Left ventricle myocardium superior (tissue), 1 donor: ENCODE measurements around the gene FNBP1L. TPM values are rescaled to one million over a fixed set of nuclear protein-coding genes. Genes with fewer than 3 reads are reported as not detected.

Source experiments
- ATAC-seq: fragments of 200-7000 bp; cut with Tn5 transposase; one replicate; pipeline ENCODE4 v1.9.1; 2020; ENCODE audit warnings: mild to moderate bottlenecking, moderate library complexity
- DNase-seq: peaks from one replicate; pipeline ENCODE4 v3.0.0-alpha.2; 2020
- intact Hi-C: fragments of 100-400 bp; cut with micrococcal nuclease; formaldehyde crosslinking; loops from one replicate; pipeline ENCODE4 v1.11.0; 2022
- long read RNA-seq: library from polyadenylated mRNA; unstranded; transcript quantifications from one replicate; pipeline ENCODE4 v2.0.0, GENCODE V29; 2021
- total RNA-seq: library from RNA; stranded (reverse); fragmentation: NEBNext Ultra II Directional; extraction: Animal tissue kit (Norgen Biotek cat#: 25700); gene quantifications from one replicate; pipeline ENCODE4 v1.2.1, GENCODE V29; 2021
- donor health status: DM: no; HTN: yes; CAD: no; lungs with severe emphysema.

The FNBP1L gene
- 23.6 TPM for total RNA-seq
- long read RNA-seq, full-length matches to known transcripts, result 35 of 40 reads
- long read RNA-seq, partial matches to known transcripts, result 1 of 40 reads
- long read RNA-seq, other reads (novel, unspliced or antisense), result 4 of 40 reads

DNA sequence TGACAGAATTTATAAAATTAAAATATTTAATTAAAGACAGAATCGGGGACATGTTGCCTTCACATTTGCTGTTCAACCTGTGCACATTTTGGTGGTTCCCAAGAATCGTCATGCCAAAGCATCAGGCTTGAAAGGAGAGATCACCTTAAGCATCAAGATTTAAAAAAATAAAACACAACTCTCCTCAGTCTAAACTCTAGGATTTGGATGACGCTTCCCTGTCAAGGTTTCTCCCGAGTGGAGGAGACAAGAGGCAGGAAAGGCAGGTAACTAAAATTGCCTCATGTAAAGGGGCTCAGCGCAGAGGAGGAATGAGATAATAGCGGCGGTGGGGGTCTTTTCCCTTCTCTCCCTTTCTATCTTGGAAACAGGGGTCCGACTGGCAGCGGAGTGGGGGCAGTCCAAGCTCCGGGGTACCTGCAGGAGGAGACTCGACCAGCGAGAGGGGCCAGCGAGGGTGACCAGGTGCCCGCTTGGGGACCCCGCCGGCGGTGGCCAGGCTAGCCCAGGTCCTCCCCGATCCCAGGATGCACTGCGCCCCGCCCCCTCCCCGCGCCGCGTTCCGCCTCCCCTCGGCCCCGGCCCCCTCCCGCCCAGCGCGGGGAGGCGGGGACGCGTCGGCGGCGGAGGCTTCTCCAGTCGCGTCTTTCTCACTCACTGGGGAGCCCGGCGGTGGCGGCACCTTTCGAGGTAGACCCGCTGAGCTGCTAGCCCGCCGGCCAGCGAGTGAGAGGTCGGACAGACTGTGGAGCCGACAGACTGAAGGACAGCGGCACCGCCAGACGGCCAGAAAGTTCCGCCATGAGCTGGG lies at the start of gene FNBP1L:
Gene FNBP1L (plus strand): TSS at position 638 of the 811 bp plus-strand sequence. CDS start 164 bp downstream, at position 802.
- intact Hi-C loops, result loop anchor here (10.0 kb wide), 1 partner anchor 117 kb away; no protein-coding TSS in a partner anchor
- peak; percentile 88 for DNase-seq
- ATAC-seq, result peak; percentile 98

DNA sequence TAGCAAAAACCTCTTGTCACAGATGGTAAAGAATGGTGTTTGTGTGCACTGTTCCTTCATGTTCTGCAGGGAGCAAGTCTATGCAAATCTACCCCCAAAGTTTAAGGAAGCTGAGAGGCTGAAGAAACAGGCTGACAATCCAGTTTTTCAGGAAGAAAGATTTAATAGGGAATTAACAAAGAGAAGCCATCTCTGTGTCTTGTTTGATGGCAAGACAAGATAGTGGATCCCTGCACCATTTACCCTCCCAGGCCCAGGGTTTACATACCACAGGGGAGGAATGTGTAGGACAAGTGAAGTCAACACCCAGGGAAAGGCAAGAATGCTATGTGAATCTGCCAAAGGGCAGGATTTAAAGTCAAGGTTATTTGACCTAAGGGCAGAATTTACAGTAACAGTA lies 48.1 kb upstream of the FNBP1L start:
- ATAC-seq (no peak), DNase-seq (no peak)
- intact Hi-C loops, result no loop called here

DNA sequence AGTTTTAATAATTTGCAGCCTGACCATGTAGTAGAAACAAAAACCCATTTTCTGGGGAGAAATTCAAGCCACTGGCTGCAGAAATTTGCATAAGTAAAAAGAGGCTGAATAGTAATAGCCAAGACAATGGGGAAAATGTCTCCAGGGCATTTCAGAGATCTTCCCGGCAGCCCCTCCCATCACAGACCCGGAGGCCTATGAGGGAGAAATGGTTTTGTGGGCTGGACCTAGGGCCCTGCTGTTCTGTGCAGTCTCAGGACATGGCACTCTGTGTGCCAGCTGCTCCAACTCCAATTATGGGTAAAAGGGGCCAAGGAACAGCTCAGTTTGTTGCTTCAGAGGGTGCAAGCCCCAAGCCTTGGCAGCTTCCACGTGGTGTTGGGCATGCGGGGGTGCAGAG lies 39.7 kb upstream of the FNBP1L start:
- DNase-seq, result no peak
- intact Hi-C loops, result no loop called here
- ATAC-seq, result no peak

DNA sequence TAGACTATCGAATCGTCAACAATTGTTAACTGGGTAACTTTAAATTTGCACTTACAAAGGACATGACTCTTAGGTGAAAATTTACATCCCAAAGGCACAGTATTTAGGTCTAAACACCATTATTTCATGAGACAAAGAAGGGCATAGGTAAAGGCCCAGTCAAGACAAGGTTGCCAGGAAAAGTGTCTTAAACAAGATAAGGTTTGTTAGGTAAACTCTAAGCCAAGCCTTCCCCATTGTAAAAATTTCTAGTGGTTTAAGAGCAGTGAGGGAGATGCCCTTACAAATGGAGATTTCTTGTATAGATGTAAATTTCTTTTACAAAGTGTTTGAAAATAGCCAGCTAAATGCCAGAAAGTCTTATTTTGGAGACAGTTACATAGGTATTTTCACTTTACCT lies 36.9 kb upstream of the FNBP1L start:
- DNase-seq (no peak), ATAC-seq (no peak)
- intact Hi-C loops, result no loop called here

DNA sequence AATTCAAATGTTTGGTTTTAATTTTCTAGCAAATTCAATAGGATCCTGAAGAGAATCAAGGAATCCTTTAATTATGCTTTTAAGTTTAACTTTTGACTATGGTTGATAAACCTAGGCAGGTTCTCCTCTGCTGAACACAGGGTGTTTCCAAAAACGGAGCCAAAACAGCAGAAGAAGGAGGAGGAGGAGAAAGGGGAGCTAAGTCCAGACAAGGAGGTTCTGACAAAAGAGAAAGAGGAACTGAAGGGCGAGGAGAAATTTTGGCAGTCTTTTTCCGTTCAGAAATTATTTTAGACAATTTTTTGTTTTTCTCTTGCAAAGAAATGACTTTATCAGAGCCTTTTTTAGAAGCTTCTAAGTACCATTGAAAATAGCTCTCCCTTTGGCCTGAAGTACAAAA lies 33.2 kb upstream of the FNBP1L start:
- intact Hi-C loops, result no loop called here
- ATAC-seq, result peak; percentile 32
- no peak for DNase-seq

DNA sequence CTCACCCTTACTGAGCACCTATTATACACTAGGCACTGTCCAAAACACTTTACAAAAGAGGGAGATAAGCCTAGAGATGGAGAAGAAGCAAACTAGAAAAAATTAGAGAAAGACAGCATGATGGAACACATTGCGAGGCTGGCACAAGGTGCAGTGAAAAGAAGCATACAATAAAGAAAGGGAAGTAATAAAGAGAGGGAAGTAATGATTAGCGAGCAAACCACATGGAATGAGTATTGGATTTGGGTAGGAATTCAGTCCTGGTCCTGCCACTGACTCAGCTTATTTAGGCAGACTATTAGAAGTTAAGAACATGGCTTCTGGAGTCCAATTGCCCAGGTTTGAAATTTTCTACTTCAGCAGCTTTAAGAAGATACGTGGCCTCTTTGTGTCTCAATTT lies 32.6 kb upstream of the FNBP1L start:
- ATAC-seq (no peak), DNase-seq (no peak)
- intact Hi-C loops, result no loop called here

DNA sequence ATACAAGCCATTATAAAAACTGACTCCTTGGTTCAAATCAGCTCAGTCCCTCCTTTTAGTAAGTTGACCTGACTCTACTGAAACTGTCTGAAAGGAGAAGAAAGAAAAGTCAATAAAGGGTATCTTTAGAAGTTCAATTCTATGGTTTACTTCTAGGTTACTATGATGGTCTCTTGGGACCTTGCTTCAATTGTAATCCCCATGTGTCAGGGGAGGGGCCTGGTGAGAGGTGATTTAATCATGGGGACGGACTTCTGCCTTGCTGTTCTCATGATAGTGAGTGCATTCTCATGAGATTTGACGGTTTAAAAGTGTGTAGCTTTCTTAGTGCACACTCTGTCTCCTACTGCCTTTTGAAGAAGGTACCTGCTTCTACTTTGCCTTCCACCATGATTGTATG lies 31.7 kb upstream of the FNBP1L start:
- DNase-seq (no peak), ATAC-seq (no peak)
- intact Hi-C loops, result no loop called here

DNA sequence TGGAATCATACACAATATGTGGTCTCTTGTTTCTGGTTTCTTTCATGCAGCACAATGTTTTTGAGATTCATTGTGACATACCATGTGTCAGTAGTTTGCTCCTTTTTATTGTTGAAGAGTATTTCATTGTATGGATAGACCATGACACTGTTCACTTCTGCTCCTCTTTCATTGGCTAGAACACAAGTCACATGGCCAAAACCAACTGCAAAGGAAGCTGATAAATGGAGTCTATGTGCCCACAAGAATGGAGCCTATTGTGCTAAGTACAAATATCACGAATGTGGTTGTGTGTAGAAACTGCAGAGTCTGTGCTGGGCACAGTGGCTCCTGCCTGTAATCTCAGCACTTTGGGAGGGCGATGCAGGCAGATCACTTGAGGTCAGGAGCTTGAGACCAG lies 28.6 kb upstream of the FNBP1L start:
- intact Hi-C loops, result no loop called here
- no peak for DNase-seq

DNA sequence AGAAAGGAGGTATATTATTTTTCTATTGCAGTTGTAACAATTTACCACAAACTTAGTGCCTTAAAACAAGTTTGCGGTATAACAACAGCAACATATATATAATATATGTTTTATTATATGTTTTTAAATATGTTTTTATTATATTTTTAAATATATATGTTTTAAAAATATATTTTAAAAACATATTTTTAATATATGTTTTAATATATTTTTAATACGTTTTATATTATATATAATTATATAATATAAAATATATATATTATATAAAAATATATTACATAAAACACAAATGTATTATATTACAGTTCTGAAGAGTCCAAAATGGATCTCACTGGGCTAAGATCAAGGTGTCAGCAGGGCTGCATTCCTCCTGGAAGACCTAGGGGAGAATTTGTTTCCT lies 27.5 kb upstream of the FNBP1L start:
- DNase-seq (no peak), ATAC-seq (no peak)
- intact Hi-C loops, result no loop called here

More for the DNA sequence above, 28.6 kb upstream of the FNBP1L start:
- no peak for ATAC-seq

GRCh38 chr1:93426181-93426580 lies 21.7 kb upstream of the FNBP1L start:
- no peak for DNase-seq
- ATAC-seq, result no peak
- intact Hi-C loops, result no loop called here

GRCh38 chr1:93427656-93428055 lies 20.3 kb upstream of the FNBP1L start:
- intact Hi-C loops, result no loop called here
- DNase-seq (peak; percentile 74), ATAC-seq (peak; percentile 100)

GRCh38 chr1:93433407-93433961 lies 14.4 kb upstream of the FNBP1L start:
- DNase-seq (peak; percentile 44), ATAC-seq (peak; percentile 67)
- intact Hi-C loops, result no loop called here

GRCh38 chr1:93434088-93434487 lies 13.8 kb upstream of the FNBP1L start:
- ATAC-seq, result no peak
- intact Hi-C loops, result no loop called here

GRCh38 chr1:93434987-93435386 lies 12.9 kb upstream of the FNBP1L start:
- no peak for ATAC-seq
- intact Hi-C loops, result loop anchor here (5.0 kb wide), 1 partner anchor 192 kb away; no protein-coding TSS in a partner anchor
- no peak for DNase-seq

More at GRCh38 chr1:93434088-93434487, 13.8 kb upstream of the FNBP1L start:
- DNase-seq, result no peak

DNA sequence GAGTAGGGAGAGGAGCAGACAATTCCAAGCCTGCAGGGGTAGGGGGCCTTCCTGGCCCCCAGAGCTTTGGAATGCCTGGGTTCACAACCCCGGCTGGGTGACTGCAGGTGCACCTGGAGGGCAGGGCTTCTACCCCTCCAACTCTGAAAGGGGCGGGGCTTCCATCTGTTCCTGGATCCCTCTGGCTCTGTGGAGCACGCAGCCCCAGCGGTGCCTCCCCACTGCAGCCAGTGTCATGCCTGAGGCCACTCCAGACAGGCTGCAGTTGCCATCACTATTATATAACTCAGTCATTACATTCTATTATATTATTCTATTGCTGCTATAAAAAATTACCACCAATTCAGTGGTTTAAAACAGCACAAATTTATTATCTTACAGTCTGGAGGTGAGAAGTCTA lies 12.5 kb upstream of the FNBP1L start:
- DNase-seq (no peak), ATAC-seq (no peak)
- intact Hi-C loops, result loop anchor here (5.0 kb wide), 1 partner anchor 192 kb away; no protein-coding TSS in a partner anchor

DNA sequence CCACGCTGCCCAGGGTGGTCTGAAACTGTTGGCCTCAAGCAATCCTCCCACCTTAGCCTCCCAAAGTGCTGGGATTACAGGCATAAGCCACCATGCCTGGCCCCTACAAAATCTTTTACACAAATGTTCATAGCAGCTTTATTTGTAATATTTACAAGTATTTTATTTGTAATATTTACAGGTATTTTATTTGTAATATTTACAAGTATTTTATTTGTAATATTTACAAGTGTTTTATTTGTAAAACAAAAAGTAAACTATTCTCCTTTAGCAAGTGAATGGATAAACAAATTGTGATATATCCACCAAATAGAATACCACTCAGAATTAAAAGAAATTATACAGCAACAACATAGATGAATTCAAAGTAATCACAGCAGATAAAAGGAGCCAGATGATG lies 11.4 kb upstream of the FNBP1L start:
- DNase-seq, result no peak
- intact Hi-C loops, result loop anchor here (5.0 kb wide), 1 partner anchor 191 kb away; no protein-coding TSS in a partner anchor
- no peak for ATAC-seq

- intact Hi-C loops, result loop anchor here (5.0 kb wide), 1 partner anchor 189 kb away; no protein-coding TSS in a partner anchor
- DNase-seq (no peak), ATAC-seq (peak; percentile 65)
Measured at GRCh38 chr1:93437976-93438605, 9.8 kb upstream of the FNBP1L start.

DNA sequence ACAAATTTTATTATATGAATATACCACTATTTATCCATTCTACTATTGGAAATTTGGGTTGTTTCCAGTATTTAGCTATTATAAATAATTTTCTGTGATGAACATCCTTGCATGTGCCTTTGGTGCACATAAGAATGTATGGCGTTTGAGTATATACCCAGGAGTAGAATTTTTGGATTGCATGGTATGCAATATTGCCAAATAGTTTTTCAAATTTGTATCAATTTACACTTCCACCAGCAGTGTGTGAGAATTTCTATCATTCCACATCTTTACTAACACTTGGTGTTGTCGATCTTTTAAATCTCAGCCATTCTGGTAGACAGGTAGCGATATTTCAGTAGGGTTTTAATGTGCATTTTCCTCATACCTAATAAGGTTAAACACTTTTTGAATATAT lies 9.2 kb upstream of the FNBP1L start:
- no peak for ATAC-seq
- intact Hi-C loops, result loop anchor here (5.0 kb wide), 1 partner anchor 189 kb away; no protein-coding TSS in a partner anchor
- no peak for DNase-seq

DNA sequence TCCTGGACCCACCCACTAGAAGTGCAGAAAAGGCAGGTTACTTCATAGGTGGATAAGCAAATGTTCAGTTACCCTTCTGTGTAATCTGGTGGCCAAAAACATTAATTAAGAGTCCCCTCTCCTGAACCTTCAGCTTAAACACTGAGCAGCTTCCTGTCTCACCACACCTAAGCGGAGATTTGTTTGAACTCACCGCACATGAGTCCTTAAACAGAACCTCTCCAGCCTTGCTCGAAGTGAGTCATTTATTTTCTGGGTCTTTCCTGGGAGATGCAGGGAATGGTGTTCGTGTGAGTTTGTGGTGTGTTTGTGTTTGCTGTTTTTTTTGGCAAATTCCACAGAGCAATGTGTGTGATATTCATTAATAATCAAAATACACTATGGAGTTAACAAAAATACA lies 7.6 kb upstream of the FNBP1L start:
- DNase-seq (no peak), ATAC-seq (no peak)
- intact Hi-C loops, result loop anchor here (5.0 to 10.0 kb wide), 2 partner anchors 125 to 407 kb away; no protein-coding TSS in a partner anchor

- DNase-seq (no peak), ATAC-seq (no peak)
- intact Hi-C loops, result loop anchor here (5.0 to 10.0 kb wide), 2 partner anchors 124 to 407 kb away; no protein-coding TSS in a partner anchor
Measured at GRCh38 chr1:93440706-93441105, 7.2 kb upstream of the FNBP1L start.
